Effector memory CD4-positive, alpha-beta T cell (primary cell): ENCODE data around the gene PLXNA4.

Experiments
- DNase-seq, 3 donors: peaks; one replicate each; pipeline ENCODE4 v3.0.0-alpha.2; 2020
- H3K27ac ChIP-seq: 2 replicates; pipeline ENCODE4 v1.7.0; 2013; ENCODE audit warnings: mild to moderate bottlenecking, low read length, moderate library complexity; ENCODE audit not compliant: insufficient read depth, poor library complexity, severe bottlenecking
- H3K27me3 ChIP-seq: replicated peaks from 2 replicates; pipeline ENCODE4 v1.7.0; 2013; ENCODE audit warnings: mild to moderate bottlenecking, low read length; ENCODE audit not compliant: insufficient read depth, control insufficient read depth, poor library complexity, severe bottlenecking
- H3K36me3 ChIP-seq: 2 replicates; pipeline ENCODE4 v1.7.0; 2013; ENCODE audit warnings: mild to moderate bottlenecking, low read length, moderate library complexity; ENCODE audit not compliant: control insufficient read depth, insufficient read depth
- H3K4me1 ChIP-seq: 2 replicates; pipeline ENCODE4 v1.7.0; 2013; ENCODE audit warnings: low read length, mild to moderate bottlenecking; ENCODE audit not compliant: control insufficient read depth, insufficient read depth, poor library complexity, severe bottlenecking
- H3K4me3 ChIP-seq: 2 replicates; pipeline ENCODE4 v1.7.0; 2013; ENCODE audit warnings: low read length, low read depth, mild to moderate bottlenecking; ENCODE audit not compliant: insufficient read depth, poor library complexity, severe bottlenecking
- H3K9me3 ChIP-seq: 2 replicates; pipeline ENCODE4 v1.7.0; 2013; ENCODE audit warnings: mild to moderate bottlenecking, low read length, moderate library complexity; ENCODE audit not compliant: control insufficient read depth

Gene PLXNA4

GRCh38 chr7:132380059-132380458 lies 196.2 kb downstream of the PLXNA4 start:
- Histone ChIP-seq H3K27ac (no peak overlapping the region), H3K4me1 (no peaks in the 10 kb centered on the region), H3K4me3 (no peak overlapping the region), H3K36me3 (no peaks in the 10 kb centered on the region), H3K9me3 (no peaks in the 10 kb centered on the region), H3K27me3 (no peaks in the 10 kb centered on the region)
- no peak for DNase-seq

GRCh38 chr7:132379292-132379691 lies 197.0 kb downstream of the PLXNA4 start:
- Histone ChIP-seq H3K36me3 (no peaks in the 10 kb centered on the region), H3K4me1 (no peaks in the 10 kb centered on the region), H3K27me3 (no peaks in the 10 kb centered on the region), H3K9me3 (no peaks in the 10 kb centered on the region), H3K4me3 (no peak overlapping the region), H3K27ac (no peak overlapping the region)
- no peak for DNase-seq

- H3K27ac ChIP-seq: no peak overlapping the region
- H3K27me3 ChIP-seq: no peaks in the 10 kb centered on the region
- DNase-seq: no peak
- H3K4me1 ChIP-seq: no peaks in the 10 kb centered on the region
- no peaks in the 10 kb centered on the region for H3K9me3 ChIP-seq
- H3K36me3 ChIP-seq: no peaks in the 10 kb centered on the region
- H3K4me3 ChIP-seq: no peak overlapping the region
Observed at GRCh38 chr7:132377703-132378584, 198.3 kb downstream of the PLXNA4 start.

GRCh38 chr7:132377015-132377414 lies 199.3 kb downstream of the PLXNA4 start:
- Histone ChIP-seq H3K36me3 (no peaks in the 10 kb centered on the region), H3K27ac (no peak overlapping the region), H3K4me3 (no peak overlapping the region), H3K4me1 (no peaks in the 10 kb centered on the region), H3K9me3 (no peaks in the 10 kb centered on the region), H3K27me3 (no peaks in the 10 kb centered on the region)
- DNase-seq: no peak

- Histone ChIP-seq H3K27me3 (no peaks in the 10 kb centered on the region), H3K9me3 (no peaks in the 10 kb centered on the region), H3K27ac (no peak overlapping the region), H3K4me3 (no peak overlapping the region), H3K4me1 (no peaks in the 10 kb centered on the region), H3K36me3 (no peaks in the 10 kb centered on the region)
- no peak for DNase-seq
Observed at GRCh38 chr7:132376361-132377013, 199.8 kb downstream of the PLXNA4 start.

- Histone ChIP-seq H3K4me1 (no peaks in the 10 kb centered on the region), H3K4me3 (no peak overlapping the region), H3K27ac (no peak overlapping the region), H3K9me3 (no peaks in the 10 kb centered on the region), H3K27me3 (no peaks in the 10 kb centered on the region), H3K36me3 (no peaks in the 10 kb centered on the region)
- no peak for DNase-seq
Observed at GRCh38 chr7:132373879-132374278, 202.4 kb downstream of the PLXNA4 start.

- Histone ChIP-seq H3K36me3 (no peaks in the 10 kb centered on the region), H3K27me3 (no peaks in the 10 kb centered on the region), H3K4me1 (no peaks in the 10 kb centered on the region), H3K9me3 (no peaks in the 10 kb centered on the region), H3K27ac (no peak overlapping the region), H3K4me3 (no peak overlapping the region)
- no peak for DNase-seq
Observed at GRCh38 chr7:132373041-132373440, 203.2 kb downstream of the PLXNA4 start.

GRCh38 chr7:132371948-132372347 lies 204.3 kb downstream of the PLXNA4 start:
- H3K27me3 ChIP-seq: no peaks in the 10 kb centered on the region
- H3K4me3 ChIP-seq: no peak overlapping the region
- no peaks in the 10 kb centered on the region for H3K4me1 ChIP-seq
- no peak for DNase-seq
- H3K9me3 ChIP-seq: no peaks in the 10 kb centered on the region
- no peak overlapping the region for H3K27ac ChIP-seq
- no peaks in the 10 kb centered on the region for H3K36me3 ChIP-seq

- H3K9me3 ChIP-seq: no peaks in the 10 kb centered on the region
- H3K27me3 ChIP-seq: no peaks in the 10 kb centered on the region
- H3K4me3 ChIP-seq: no peak overlapping the region
- no peaks in the 10 kb centered on the region for H3K36me3 ChIP-seq
- no peak for DNase-seq
- H3K27ac ChIP-seq: no peak overlapping the region
- no peaks in the 10 kb centered on the region for H3K4me1 ChIP-seq
Observed at GRCh38 chr7:132368246-132368900, 207.9 kb downstream of the PLXNA4 start.

GRCh38 chr7:132367795-132368194 lies 208.5 kb downstream of the PLXNA4 start:
- H3K4me1 ChIP-seq: no peaks in the 10 kb centered on the region
- no peaks in the 10 kb centered on the region for H3K36me3 ChIP-seq
- H3K4me3 ChIP-seq: no peak overlapping the region
- no peaks in the 10 kb centered on the region for H3K27me3 ChIP-seq
- no peak overlapping the region for H3K27ac ChIP-seq
- no peaks in the 10 kb centered on the region for H3K9me3 ChIP-seq
- no peak for DNase-seq
